Central memory CD4-positive, alpha-beta T cell (primary cell): ENCODE results near the gene HUNK.

Experiments used
- DNase-seq: peaks from one replicate; pipeline ENCODE4 v3.0.0; 2022

The HUNK gene

GRCh38 chr21:31897311-31897710 is 24.5 kb downstream of the HUNK start:
- DNase-seq: no peak

- DNase-seq: no peak
These were observed 26.3 kb downstream of the HUNK start for GRCh38 chr21:31898933-31899630.

- no peak for DNase-seq
These were observed 27.5 kb downstream of the HUNK start for GRCh38 chr21:31900121-31900895.

- DNase-seq: no peak
These were observed 28.5 kb downstream of the HUNK start for GRCh38 chr21:31901315-31901714.

- no peak for DNase-seq
These were observed 29.6 kb downstream of the HUNK start for GRCh38 chr21:31902438-31902837.

GRCh38 chr21:31903896-31904295 is 31.1 kb downstream of the HUNK start:
- DNase-seq: no peak

- no peak for DNase-seq
These were observed 33.0 kb downstream of the HUNK start for GRCh38 chr21:31905503-31906451.

- no peak for DNase-seq
These were observed 35.5 kb downstream of the HUNK start for GRCh38 chr21:31908106-31909031.

GRCh38 chr21:31909153-31910073 is 36.6 kb downstream of the HUNK start:
- DNase-seq: no peak

GRCh38 chr21:31910074-31910470 is 37.3 kb downstream of the HUNK start:
- no peak for DNase-seq

- DNase-seq: no peak
These were observed 38.5 kb downstream of the HUNK start for GRCh38 chr21:31911138-31911907.

- DNase-seq: no peak
These were observed 39.7 kb downstream of the HUNK start for GRCh38 chr21:31912501-31912900.

- no peak for DNase-seq
These were observed 40.4 kb downstream of the HUNK start for GRCh38 chr21:31913182-31913608.

- DNase-seq: no peak
These were observed 41.7 kb downstream of the HUNK start for GRCh38 chr21:31914472-31914871.

GRCh38 chr21:31915566-31915965 is 42.7 kb downstream of the HUNK start:
- no peak for DNase-seq

GRCh38 chr21:31917108-31917507 is 44.3 kb downstream of the HUNK start:
- no peak for DNase-seq

GRCh38 chr21:31918250-31918775 is 45.5 kb downstream of the HUNK start:
- DNase-seq: no peak

- DNase-seq: no peak
These were observed 47.5 kb downstream of the HUNK start for GRCh38 chr21:31920275-31920674.

- DNase-seq: no peak
These were observed 48.3 kb downstream of the HUNK start for GRCh38 chr21:31921079-31921478.

GRCh38 chr21:31922881-31923280 is 50.1 kb downstream of the HUNK start:
- DNase-seq: no peak
